Measurements from ENCODE around the gene DYNLRB2.

DNA sequence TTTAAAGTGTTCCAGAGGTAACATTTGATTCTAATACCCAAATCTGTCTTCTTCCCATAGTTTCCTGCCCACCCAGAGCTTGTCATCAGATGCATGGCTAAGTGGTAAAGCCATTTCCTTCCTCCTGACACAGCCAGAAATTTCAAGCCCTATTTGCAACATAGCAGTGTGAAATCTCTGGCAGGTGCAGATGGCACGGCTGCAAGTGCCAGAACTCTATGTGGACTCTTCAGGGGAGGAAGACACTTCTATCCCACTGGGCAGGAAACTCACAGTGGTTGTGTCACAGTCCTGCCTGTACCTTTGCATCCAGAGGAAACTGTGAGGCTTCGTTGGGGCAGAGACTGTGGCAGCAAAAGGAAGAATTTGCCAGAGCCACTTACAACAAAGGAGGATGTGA is 13.2 kb downstream of the DYNLRB2 start:
- TF ChIP-seq POLR2A (IDR thresholded peaks at IDR 0.05) (no peak), EP300 (IDR thresholded peaks at IDR 0.05) (no peak)
- TF ChIP-seq, protein P1, sequence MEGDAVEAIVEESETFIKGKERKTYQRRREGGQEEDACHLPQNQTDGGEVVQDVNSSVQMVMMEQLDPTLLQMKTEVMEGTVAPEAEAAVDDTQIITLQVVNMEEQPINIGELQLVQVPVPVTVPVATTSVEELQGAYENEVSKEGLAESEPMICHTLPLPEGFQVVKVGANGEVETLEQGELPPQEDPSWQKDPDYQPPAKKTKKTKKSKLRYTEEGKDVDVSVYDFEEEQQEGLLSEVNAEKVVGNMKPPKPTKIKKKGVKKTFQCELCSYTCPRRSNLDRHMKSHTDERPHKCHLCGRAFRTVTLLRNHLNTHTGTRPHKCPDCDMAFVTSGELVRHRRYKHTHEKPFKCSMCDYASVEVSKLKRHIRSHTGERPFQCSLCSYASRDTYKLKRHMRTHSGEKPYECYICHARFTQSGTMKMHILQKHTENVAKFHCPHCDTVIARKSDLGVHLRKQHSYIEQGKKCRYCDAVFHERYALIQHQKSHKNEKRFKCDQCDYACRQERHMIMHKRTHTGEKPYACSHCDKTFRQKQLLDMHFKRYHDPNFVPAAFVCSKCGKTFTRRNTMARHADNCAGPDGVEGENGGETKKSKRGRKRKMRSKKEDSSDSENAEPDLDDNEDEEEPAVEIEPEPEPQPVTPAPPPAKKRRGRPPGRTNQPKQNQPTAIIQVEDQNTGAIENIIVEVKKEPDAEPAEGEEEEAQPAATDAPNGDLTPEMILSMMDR (IDR thresholded peaks at IDR 0.05), result no peak
